GM18951 (cell line): ENCODE measurements around the gene PCGF5.

Experiments
- POLR2A ChIP-seq: IDR thresholded peaks from 4 replicates; pipeline ENCODE4 v1.6.1; 2011; ENCODE audit warnings: mild to moderate bottlenecking; ENCODE audit not compliant: insufficient read length, insufficient read depth; ENCODE audit errors: extremely low read depth
- in situ Hi-C: fragments of 300-500 bp; cut with MboI; formaldehyde crosslinking; loops from one replicate; pipeline ENCODE4 v1.12.0; 2022; ENCODE audit warnings: low sequenced_read_pairs, mixed read lengths, inconsistent platforms; ENCODE audit not compliant: unreplicated experiment

The PCGF5 gene

GRCh38 chr10:91220954-91221675 lies 652 bp downstream of the PCGF5 start:
- TF ChIP-seq POLR2A = no peak
- in situ Hi-C loops = no loop called here

GRCh38 chr10:91226093-91226492 lies 5.6 kb downstream of the PCGF5 start:
- in situ Hi-C loops = no loop called here
- TF ChIP-seq POLR2A = no peak

GRCh38 chr10:91227576-91227975 lies 7.1 kb downstream of the PCGF5 start:
- in situ Hi-C loops = no loop called here
- no peak for TF ChIP-seq POLR2A

- in situ Hi-C loops = no loop called here
- no peak for TF ChIP-seq POLR2A
These were observed 9.2 kb downstream of the PCGF5 start for GRCh38 chr10:91229683-91230082.

- TF ChIP-seq POLR2A = no peak
- in situ Hi-C loops = no loop called here
These were observed 17.7 kb downstream of the PCGF5 start for GRCh38 chr10:91238191-91238590.

GRCh38 chr10:91239789-91240188 lies 19.3 kb downstream of the PCGF5 start:
- no peak for TF ChIP-seq POLR2A
- in situ Hi-C loops = no loop called here

- in situ Hi-C loops = no loop called here
- TF ChIP-seq POLR2A = no peak
These were observed 22.5 kb downstream of the PCGF5 start for GRCh38 chr10:91242940-91243339.

GRCh38 chr10:91247360-91248111 lies 27.1 kb downstream of the PCGF5 start:
- no peak for TF ChIP-seq POLR2A
- in situ Hi-C loops = no loop called here

- no peak for TF ChIP-seq POLR2A
- in situ Hi-C loops = loop anchor here (10.0 kb wide), 1 partner anchor 245 kb away; no protein-coding TSS in a partner anchor
These were observed 29.2 kb downstream of the PCGF5 start for GRCh38 chr10:91249700-91250099.

- in situ Hi-C loops = loop anchor here (10.0 kb wide), 1 partner anchor 246 kb away; no protein-coding TSS in a partner anchor
- no peak for TF ChIP-seq POLR2A
These were observed 29.9 kb downstream of the PCGF5 start for GRCh38 chr10:91250341-91250740.

- TF ChIP-seq POLR2A = no peak
- in situ Hi-C loops = loop anchor here (10.0 kb wide), 1 partner anchor 247 kb away; no protein-coding TSS in a partner anchor
These were observed 31.1 kb downstream of the PCGF5 start for GRCh38 chr10:91251430-91252056.

- in situ Hi-C loops = loop anchor here (10.0 kb wide), 1 partner anchor 248 kb away; no protein-coding TSS in a partner anchor
- TF ChIP-seq POLR2A = no peak
These were observed 32.8 kb downstream of the PCGF5 start for GRCh38 chr10:91253300-91253699.

- TF ChIP-seq POLR2A = no peak
- in situ Hi-C loops = loop anchor here (10.0 kb wide), 1 partner anchor 253 kb away; no protein-coding TSS in a partner anchor
These were observed 36.8 kb downstream of the PCGF5 start for GRCh38 chr10:91257310-91257709.

- in situ Hi-C loops = loop anchor here (10.0 kb wide), 1 partner anchor 366 kb away; no protein-coding TSS in a partner anchor
These were observed 40.0 kb downstream of the PCGF5 start for GRCh38 chr10:91260417-91260816.
